Ectodermal cell (in vitro differentiated cells): ENCODE measurements around the gene TLX1.
"Not testable (repeated sequence)": the region's sequence is repeated elsewhere in the genome, so short reads cannot be mapped to it uniquely, and the experiment has no call there.

ENCODE experiments used
- H3K27ac ChIP-seq: 2 replicates; pipeline ENCODE4 v1.7.0; 2013; ENCODE audit warnings: mild to moderate bottlenecking, low read depth, low read length; ENCODE audit not compliant: insufficient read depth, poor library complexity, severe bottlenecking
- H3K27me3 ChIP-seq: 2 replicates; pipeline ENCODE4 v1.7.0; 2013; ENCODE audit warnings: mild to moderate bottlenecking, low read length; ENCODE audit not compliant: insufficient read depth, control insufficient read depth, poor library complexity, severe bottlenecking
- H3K36me3 ChIP-seq: one replicate; pipeline ENCODE4 v1.7.0; 2013; ENCODE audit warnings: low read length; ENCODE audit not compliant: control insufficient read depth, insufficient read depth
- H3K4me1 ChIP-seq: one replicate; pipeline ENCODE4 v1.7.0; 2013; ENCODE audit warnings: low read length; ENCODE audit not compliant: control insufficient read depth, insufficient read depth
- H3K4me3 ChIP-seq: 2 replicates; pipeline ENCODE4 v1.7.0; 2013; ENCODE audit warnings: low read depth, low read length, control low read depth; ENCODE audit not compliant: insufficient read depth
- H3K9me3 ChIP-seq: 2 replicates; pipeline ENCODE4 v1.7.0; 2013; ENCODE audit warnings: mild to moderate bottlenecking, low read length, moderate library complexity; ENCODE audit not compliant: control insufficient read depth
- WGBS, 2 experiments: methylation state at CpG; one replicate each; pipeline ENCODE4 v1.1.7; 2013; ENCODE audit warnings: missing lambda C conversion rate in 2 of 2; 5-methylcytosine and 5-hydroxymethylcytosine counted together

The TLX1 gene

GRCh38 chr10:101151395-101151794 lies 20.3 kb downstream of the TLX1 start:
- Histone ChIP-seq H3K27me3 (peaks cover 80% of the 10 kb centered on the region), H3K4me1 (no peaks in the 10 kb centered on the region), H3K4me3 (no peak overlapping the region), H3K9me3 (no peaks in the 10 kb centered on the region), H3K27ac (no peak overlapping the region), H3K36me3 (no peaks in the 10 kb centered on the region)
- WGBS, 2 experiments, result 83 to 87% methylated on average over 4 of the region's 4 CpGs

DNA sequence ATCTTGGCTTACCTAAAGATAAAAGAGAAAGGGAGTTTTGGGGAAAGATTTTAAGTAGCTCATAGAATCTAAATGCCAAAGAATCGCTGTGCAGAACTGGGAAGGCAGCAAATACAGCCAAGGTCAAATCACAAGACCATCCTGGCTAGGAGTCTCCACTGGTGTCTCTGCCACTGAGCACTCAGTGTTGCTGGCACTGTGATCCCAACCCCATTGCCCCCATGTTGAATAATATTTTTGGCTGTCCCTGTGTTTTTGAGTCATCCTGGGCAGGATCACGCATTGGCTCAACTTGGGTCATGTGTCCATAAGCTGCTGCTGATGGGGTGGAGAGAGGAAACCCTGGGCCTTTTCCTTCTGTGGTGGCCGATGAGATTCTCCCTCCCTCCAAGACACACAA lies 21.2 kb downstream of the TLX1 start:
- Histone ChIP-seq H3K4me3 (no peak overlapping the region), H3K27me3 (peaks cover 73% of the 10 kb centered on the region), H3K4me1 (no peaks in the 10 kb centered on the region), H3K36me3 (no peaks in the 10 kb centered on the region), H3K27ac (no peak overlapping the region), H3K9me3 (no peaks in the 10 kb centered on the region)
- 86 to 96% methylated on average over 2 to 3 of the region's 3 CpGs for WGBS, 2 experiments

GRCh38 chr10:101154506-101154905 lies 23.4 kb downstream of the TLX1 start:
- H3K27me3 ChIP-seq, result peaks cover 60% of the 10 kb centered on the region
- WGBS, 2 experiments, result 87 to 95% methylated on average over 5 of the region's 5 CpGs
- not testable (repeated sequence) for H3K4me3 ChIP-seq, H3K36me3 ChIP-seq, H3K27ac ChIP-seq, H3K4me1 ChIP-seq, H3K9me3 ChIP-seq

- no peaks in the 10 kb centered on the region for H3K9me3 ChIP-seq
- 69 to 72% methylated on average over 3 of the region's 3 CpGs for WGBS, 2 experiments
- H3K36me3 ChIP-seq, result no peaks in the 10 kb centered on the region
- peaks cover 52% of the 10 kb centered on the region for H3K27me3 ChIP-seq
- H3K27ac ChIP-seq, result no peak overlapping the region
- no peaks in the 10 kb centered on the region for H3K4me1 ChIP-seq
- no peak overlapping the region for H3K4me3 ChIP-seq
Observed at GRCh38 chr10:101155896-101156295, 24.8 kb downstream of the TLX1 start.

DNA sequence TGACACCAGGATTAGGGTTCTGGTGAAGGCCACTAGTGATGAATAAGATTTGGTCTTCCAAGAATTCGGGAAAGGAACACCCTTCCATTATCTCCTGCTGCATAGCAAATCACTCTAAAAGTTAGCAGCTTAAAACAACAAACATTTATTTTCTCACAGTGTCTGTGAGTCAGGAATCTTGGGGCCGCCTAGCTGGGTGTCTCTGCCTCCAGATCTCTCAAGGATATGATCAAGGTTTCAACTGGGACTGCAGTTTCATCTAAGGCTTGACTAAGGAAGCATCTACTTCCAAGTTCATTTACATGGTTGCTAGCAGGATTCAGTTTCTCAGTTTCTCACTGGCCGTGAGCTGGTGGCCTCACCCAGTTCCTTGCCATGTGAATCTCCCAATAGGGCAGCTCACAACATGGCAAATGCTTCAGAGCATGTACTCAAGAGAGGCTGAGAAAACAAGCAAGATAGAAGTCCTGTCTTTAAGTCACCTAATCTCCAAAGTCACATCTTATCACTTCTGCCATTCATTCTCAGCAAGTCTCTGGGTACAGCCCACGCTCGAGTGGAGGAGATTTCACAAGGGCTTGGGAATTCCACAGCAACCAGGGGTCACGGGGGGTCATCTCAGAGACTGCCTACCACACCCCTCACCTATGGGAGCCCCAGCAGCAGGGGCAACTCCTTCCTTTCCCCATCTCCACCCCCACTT lies 26.8 kb downstream of the TLX1 start:
- H3K9me3 ChIP-seq, result no peaks in the 10 kb centered on the region
- H3K27me3 ChIP-seq, result peaks cover 52% of the 10 kb centered on the region
- no peaks in the 10 kb centered on the region for H3K36me3 ChIP-seq
- H3K4me3 ChIP-seq, result no peak overlapping the region
- 83 to 85% methylated on average over 6 of the region's 6 CpGs for WGBS, 2 experiments
- no peak overlapping the region for H3K27ac ChIP-seq
- no peaks in the 10 kb centered on the region for H3K4me1 ChIP-seq

- WGBS, 2 experiments, result 76 to 79% methylated on average over 4 of the region's 4 CpGs
Observed at GRCh38 chr10:101158459-101159058, 27.5 kb downstream of the TLX1 start.

DNA sequence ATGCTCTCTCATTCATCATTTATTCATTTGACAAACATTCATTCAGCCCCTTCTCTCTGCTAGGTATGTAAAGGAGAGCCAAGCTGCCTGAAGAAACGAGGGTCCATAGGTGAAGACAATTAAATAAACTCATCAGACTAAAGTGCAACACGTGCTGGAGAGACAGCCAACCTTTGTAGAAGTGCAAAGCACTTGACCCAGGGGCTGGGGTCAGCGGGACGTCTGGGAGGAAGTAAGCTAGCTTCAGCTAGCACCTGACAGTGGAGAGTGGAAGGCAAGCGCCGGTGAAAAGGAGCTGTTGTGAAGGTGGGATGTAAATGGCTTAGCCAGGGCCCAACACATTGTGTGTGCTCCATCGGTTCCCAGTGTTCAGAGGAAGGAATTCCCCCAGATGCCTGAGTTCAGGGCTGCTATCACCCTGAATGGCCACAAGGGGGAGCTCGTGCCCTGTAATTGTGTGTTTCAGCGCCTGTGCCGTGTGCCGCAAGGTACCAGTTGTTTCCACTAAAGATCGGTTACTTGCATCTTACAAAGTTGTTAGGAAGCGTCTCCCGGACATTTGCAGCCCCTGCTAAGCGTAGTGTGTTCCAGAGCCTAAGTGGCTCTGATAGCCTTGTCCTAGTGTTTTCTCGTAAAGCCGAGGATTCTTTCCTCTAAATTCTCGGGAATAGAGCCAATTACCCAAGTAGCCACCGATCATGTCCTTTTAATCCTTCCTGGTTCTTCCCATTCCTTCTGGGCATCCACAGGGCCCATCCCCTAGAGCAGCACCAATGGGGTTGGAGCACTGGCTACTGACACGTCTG lies 30.6 kb downstream of the TLX1 start:
- H3K36me3 ChIP-seq, result no peaks in the 10 kb centered on the region
- H3K27me3 ChIP-seq, result peaks cover 48% of the 10 kb centered on the region
- H3K9me3 ChIP-seq, result no peaks in the 10 kb centered on the region
- no peaks in the 10 kb centered on the region for H3K4me1 ChIP-seq
- 15 to 17% methylated on average over 20 of the region's 20 CpGs for WGBS, 2 experiments
- H3K27ac ChIP-seq, result no peak overlapping the region
- no peak overlapping the region for H3K4me3 ChIP-seq

More at GRCh38 chr10:101158459-101159058, 27.5 kb downstream of the TLX1 start:
- H3K36me3 ChIP-seq, result no peaks in the 10 kb centered on the region
- H3K4me3 ChIP-seq, result no peak overlapping the region
- H3K27ac ChIP-seq, result no peak overlapping the region
- H3K27me3 ChIP-seq, result peaks cover 50% of the 10 kb centered on the region
- H3K4me1 ChIP-seq, result no peaks in the 10 kb centered on the region
- H3K9me3 ChIP-seq, result no peaks in the 10 kb centered on the region

DNA sequence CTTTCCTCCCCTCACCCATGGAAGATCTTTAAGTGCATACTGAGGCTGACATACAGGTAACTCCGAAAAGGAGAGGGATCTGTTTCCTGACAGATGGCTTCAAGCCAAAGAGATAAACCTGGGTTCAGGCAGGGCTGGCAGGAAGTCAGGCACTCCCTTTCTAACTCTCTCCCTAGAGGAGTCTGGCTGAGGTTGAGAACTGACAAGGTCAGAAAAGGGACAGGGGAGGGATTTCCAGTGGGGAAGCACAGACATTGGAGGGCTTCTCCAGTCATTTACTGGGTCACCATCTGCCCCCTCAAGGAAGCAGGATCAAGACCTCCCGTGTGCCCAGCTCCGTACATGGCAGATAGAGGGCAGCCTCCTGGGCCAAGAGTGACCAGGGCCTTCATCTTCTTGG lies 31.6 kb downstream of the TLX1 start:
- 78 to 84% methylated on average over 3 of the region's 3 CpGs for WGBS, 2 experiments
- no peaks in the 10 kb centered on the region for H3K36me3 ChIP-seq
- no peak overlapping the region for H3K4me3 ChIP-seq
- no peak overlapping the region for H3K27ac ChIP-seq
- H3K27me3 ChIP-seq, result peaks cover 52% of the 10 kb centered on the region
- no peaks in the 10 kb centered on the region for H3K9me3 ChIP-seq
- no peaks in the 10 kb centered on the region for H3K4me1 ChIP-seq

DNA sequence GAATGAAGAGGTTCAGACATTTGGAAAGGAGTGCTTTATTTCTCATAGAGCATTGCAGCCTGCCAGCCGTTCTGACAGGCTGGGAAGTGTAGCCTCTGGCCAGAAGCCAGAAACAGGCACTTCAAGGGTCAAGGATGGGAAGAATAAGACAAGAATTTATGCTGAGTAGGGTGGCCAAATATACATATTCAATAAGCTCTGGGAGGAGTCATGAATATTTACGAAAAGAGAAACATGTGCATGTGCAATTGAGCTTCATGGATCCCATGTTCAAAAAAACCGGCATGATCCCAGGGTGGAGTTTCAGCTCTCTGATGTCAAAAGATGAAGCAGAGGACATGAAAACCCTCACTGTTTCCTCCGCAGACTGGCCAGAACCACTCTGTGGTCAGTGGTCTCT lies 32.9 kb downstream of the TLX1 start:
- no peak overlapping the region for H3K4me3 ChIP-seq
- no peaks in the 10 kb centered on the region for H3K4me1 ChIP-seq
- no peaks in the 10 kb centered on the region for H3K9me3 ChIP-seq
- H3K27ac ChIP-seq, result no peak overlapping the region
- 86 to 87% methylated on average over 4 of the region's 4 CpGs for WGBS, 2 experiments
- H3K36me3 ChIP-seq, result no peaks in the 10 kb centered on the region
- H3K27me3 ChIP-seq, result peaks cover 47% of the 10 kb centered on the region

DNA sequence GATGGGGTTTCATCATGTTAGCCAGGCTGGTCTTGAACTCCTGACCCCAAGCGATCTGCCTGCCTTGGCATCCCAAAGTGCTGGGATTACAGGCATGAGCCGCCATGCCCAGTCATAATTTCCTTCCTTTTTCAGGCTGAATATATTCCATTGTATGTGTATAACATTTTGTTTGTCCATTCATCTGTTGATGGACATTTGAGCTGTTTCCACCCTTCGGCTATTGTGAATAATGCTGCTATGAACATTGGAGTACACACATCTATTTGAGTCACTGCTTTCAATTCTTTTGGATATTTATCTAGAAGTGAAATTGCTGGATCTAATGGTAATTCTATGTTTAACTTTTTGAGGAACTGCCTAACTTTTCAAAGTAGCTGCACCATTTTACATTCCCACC lies 34.6 kb downstream of the TLX1 start:
- H3K4me1 ChIP-seq, result no peaks in the 10 kb centered on the region
- H3K4me3 ChIP-seq, result no peak overlapping the region
- H3K27me3 ChIP-seq, result peaks cover 46% of the 10 kb centered on the region
- no peaks in the 10 kb centered on the region for H3K36me3 ChIP-seq
- H3K9me3 ChIP-seq, result no peaks in the 10 kb centered on the region
- H3K27ac ChIP-seq, result no peak overlapping the region
- WGBS, 2 experiments, result 83 to 87% methylated on average over 3 of the region's 3 CpGs
